ENCODE measurements around the gene CDH23. TPM values are rescaled to one million over a fixed set of nuclear protein-coding genes. Genes with fewer than 3 reads are reported as not detected.

CDH23 gene
- total and polyA plus RNA-seq, 10 of the 15 experiments (the other 5 are each of a cell fraction or from before 2014, with no cell fraction given): 0.09 to 0.40 (median 0.15) TPM; not detected in 1

DNA sequence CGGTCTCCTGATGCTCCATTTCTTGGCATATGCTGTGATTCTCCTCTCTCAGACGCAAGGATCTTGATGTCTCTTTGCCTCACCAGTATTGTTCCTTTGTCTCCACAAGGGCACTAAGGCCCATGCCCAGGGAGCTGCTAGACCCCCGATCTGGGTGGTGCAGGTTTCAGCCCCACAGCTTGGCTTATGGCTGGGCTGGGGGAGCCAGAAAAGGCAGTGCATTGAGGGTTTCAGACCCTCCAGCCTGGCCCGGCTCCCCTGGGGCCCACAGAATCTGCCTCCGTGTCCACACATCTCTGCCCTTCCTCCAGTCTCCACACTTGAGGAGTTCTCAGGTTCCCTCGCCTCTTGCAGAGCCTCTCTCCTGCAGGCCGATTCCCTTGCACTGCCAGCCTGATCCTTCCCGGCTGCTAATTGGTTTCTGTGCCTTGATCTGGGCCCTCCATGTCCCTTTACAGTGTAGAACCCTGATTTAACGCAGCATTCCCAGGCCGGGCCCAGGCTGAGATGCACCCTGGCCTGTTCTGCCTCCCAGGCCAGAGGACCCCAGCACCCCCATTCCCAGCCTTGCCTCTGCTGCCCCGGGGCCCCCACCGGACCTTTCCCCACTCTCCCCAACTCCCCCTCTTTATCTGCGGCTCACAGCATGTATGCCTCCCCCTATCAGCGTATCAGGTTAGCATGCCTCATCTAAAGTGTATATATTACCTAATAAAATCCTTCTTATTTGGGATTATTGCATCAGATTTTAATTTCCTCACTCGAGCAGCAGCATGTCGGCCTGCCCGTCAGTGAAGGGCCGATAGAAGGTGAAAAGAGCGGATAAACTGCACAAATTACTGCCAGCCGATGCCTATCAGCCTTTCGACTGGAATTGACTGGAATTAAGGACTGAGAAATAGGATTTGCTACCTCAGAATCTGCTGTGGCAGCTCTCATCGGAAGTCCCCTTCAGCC, 177.1 kb downstream of the CDH23 start:
- H3K4me1 ChIP-seq (ENCODE audit: control insufficient read depth, insufficient read depth, low read length): no peaks in the 10 kb centered on the region
- SMC1A ChIA-PET (ENCODE audit: uncharacterized antibody, unreplicated experiment): interaction anchor here (0.8 to 1.8 kb wide), 2 partner anchors 123 to 254 kb away, joined by 3 to 7 read pairs; no protein-coding TSS in a partner anchor
- H3K9ac ChIP-seq (ENCODE audit: control insufficient read depth, insufficient read depth, low read length): no peak overlapping the region
- FAIRE-seq (no peak), ATAC-seq (no peak), DNase-seq (ENCODE audit: low read depth, low spot score) (no peak)
- no peak overlapping the region for H3K4me3 ChIP-seq
- TF ChIP-seq MYB (IDR thresholded peaks at IDR 0.05; ENCODE audit: borderline replicate concordance, low read depth, low read length) (no peak), GABPA (IDR thresholded peaks at IDR 0.05; ENCODE audit: low read depth) (no peak), NRF1 (conservative IDR thresholded peaks at IDR 0.05; ENCODE audit: low read depth, low read length) (no peak), RUNX3 (IDR thresholded peaks at IDR 0.05; ENCODE audit: low read length) (no peak), BMI1 (IDR thresholded peaks at IDR 0.05; ENCODE audit: borderline replicate concordance) (no peak), PAX8 (IDR thresholded peaks at IDR 0.05) (no peak)
- TF ChIP-seq, protein P1, sequence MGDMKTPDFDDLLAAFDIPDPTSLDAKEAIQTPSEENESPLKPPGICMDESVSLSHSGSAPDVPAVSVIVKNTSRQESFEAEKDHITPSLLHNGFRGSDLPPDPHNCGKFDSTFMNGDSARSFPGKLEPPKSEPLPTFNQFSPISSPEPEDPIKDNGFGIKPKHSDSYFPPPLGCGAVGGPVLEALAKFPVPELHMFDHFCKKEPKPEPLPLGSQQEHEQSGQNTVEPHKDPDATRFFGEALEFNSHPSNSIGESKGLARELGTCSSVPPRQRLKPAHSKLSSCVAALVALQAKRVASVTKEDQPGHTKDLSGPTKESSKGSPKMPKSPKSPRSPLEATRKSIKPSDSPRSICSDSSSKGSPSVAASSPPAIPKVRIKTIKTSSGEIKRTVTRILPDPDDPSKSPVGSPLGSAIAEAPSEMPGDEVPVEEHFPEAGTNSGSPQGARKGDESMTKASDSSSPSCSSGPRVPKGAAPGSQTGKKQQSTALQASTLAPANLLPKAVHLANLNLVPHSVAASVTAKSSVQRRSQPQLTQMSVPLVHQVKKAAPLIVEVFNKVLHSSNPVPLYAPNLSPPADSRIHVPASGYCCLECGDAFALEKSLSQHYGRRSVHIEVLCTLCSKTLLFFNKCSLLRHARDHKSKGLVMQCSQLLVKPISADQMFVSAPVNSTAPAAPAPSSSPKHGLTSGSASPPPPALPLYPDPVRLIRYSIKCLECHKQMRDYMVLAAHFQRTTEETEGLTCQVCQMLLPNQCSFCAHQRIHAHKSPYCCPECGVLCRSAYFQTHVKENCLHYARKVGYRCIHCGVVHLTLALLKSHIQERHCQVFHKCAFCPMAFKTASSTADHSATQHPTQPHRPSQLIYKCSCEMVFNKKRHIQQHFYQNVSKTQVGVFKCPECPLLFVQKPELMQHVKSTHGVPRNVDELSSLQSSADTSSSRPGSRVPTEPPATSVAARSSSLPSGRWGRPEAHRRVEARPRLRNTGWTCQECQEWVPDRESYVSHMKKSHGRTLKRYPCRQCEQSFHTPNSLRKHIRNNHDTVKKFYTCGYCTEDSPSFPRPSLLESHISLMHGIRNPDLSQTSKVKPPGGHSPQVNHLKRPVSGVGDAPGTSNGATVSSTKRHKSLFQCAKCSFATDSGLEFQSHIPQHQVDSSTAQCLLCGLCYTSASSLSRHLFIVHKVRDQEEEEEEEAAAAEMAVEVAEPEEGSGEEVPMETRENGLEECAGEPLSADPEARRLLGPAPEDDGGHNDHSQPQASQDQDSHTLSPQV (IDR thresholded peaks at IDR 0.05): no peak
- TF ChIP-seq, protein P2, sequence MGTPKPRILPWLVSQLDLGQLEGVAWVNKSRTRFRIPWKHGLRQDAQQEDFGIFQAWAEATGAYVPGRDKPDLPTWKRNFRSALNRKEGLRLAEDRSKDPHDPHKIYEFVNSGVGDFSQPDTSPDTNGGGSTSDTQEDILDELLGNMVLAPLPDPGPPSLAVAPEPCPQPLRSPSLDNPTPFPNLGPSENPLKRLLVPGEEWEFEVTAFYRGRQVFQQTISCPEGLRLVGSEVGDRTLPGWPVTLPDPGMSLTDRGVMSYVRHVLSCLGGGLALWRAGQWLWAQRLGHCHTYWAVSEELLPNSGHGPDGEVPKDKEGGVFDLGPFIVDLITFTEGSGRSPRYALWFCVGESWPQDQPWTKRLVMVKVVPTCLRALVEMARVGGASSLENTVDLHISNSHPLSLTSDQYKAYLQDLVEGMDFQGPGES (IDR thresholded peaks at IDR 0.05): no peak
- TF ChIP-seq, protein P3, sequence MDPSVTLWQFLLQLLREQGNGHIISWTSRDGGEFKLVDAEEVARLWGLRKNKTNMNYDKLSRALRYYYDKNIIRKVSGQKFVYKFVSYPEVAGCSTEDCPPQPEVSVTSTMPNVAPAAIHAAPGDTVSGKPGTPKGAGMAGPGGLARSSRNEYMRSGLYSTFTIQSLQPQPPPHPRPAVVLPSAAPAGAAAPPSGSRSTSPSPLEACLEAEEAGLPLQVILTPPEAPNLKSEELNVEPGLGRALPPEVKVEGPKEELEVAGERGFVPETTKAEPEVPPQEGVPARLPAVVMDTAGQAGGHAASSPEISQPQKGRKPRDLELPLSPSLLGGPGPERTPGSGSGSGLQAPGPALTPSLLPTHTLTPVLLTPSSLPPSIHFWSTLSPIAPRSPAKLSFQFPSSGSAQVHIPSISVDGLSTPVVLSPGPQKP (IDR thresholded peaks at IDR 0.05; ENCODE audit: low read depth, low read length): no peak
- TF ChIP-seq, protein P4, sequence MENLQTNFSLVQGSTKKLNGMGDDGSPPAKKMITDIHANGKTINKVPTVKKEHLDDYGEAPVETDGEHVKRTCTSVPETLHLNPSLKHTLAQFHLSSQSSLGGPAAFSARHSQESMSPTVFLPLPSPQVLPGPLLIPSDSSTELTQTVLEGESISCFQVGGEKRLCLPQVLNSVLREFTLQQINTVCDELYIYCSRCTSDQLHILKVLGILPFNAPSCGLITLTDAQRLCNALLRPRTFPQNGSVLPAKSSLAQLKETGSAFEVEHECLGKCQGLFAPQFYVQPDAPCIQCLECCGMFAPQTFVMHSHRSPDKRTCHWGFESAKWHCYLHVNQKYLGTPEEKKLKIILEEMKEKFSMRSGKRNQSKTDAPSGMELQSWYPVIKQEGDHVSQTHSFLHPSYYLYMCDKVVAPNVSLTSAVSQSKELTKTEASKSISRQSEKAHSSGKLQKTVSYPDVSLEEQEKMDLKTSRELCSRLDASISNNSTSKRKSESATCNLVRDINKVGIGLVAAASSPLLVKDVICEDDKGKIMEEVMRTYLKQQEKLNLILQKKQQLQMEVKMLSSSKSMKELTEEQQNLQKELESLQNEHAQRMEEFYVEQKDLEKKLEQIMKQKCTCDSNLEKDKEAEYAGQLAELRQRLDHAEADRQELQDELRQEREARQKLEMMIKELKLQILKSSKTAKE (IDR thresholded peaks at IDR 0.05; ENCODE audit: low read depth, poor library complexity, severe bottlenecking): no peak
- RAD21 ChIA-PET (ENCODE audit: unreplicated experiment): interaction anchor here (1.0 to 1.3 kb wide), 2 partner anchors 134 to 254 kb away, joined by 3 read pairs; no protein-coding TSS in a partner anchor
- H3K9me3 ChIP-seq (replicated peaks; ENCODE audit: control insufficient read depth, insufficient read depth, low read length): no peaks in the 10 kb centered on the region
- in situ Hi-C loops (cut with MboI) (loop anchor here (5.0 kb wide), 1 partner anchor 262 kb away; no protein-coding TSS in a partner anchor), intact Hi-C loops (cut with micrococcal nuclease; ENCODE audit: unreplicated experiment) (no loop called here)
- H3K79me2 ChIP-seq (ENCODE audit: control insufficient read depth, insufficient read depth, low read length): no peaks in the 10 kb centered on the region
- POLR2A ChIA-PET: no interaction called here
- H3K27me3 ChIP-seq (replicated peaks in 1 of 2; ENCODE audit: control insufficient read depth in 2 of 2, insufficient read depth in 2 of 2, low read length in 1 of 2): peaks cover 0 to 3% of the 10 kb centered on the region in 2 experiments; a peak in 2 of 4 replicates
- H2AFZ ChIP-seq (ENCODE audit: control insufficient read depth, low read depth, low read length): no peak overlapping the region
- H4K20me1 ChIP-seq (ENCODE audit: control insufficient read depth, insufficient read depth): no peaks in the 10 kb centered on the region
- WGBS (ENCODE audit: insufficient coverage, insufficient replicate concordance, low lambda C conversion rate, missing lambda C conversion rate): 26% methylated on average over 19 of the region's 22 CpGs
- no peak overlapping the region for H3K4me2 ChIP-seq (ENCODE audit: control insufficient read depth, insufficient read depth)
- no peaks in the 10 kb centered on the region for H3K36me3 ChIP-seq (ENCODE audit: control insufficient read depth in 2 of 2, insufficient read depth in 2 of 2, low read length in 1 of 2)
- CTCF ChIA-PET: interaction anchor here (1.4 to 1.7 kb wide), 3 partner anchors 13 to 189 kb away, joined by 3 to 5 read pairs (median 4); no protein-coding TSS in a partner anchor
- no TSS peak for BruUV-seq (replicated peaks)
- no peak overlapping the region for H3K27ac ChIP-seq (ENCODE audit: control insufficient read depth, insufficient read depth)

Data from GM12878 (cell line).